HG03103 (cell line): ENCODE results near the gene TBCE.

Source experiments
- ATAC-seq: cut with Tn5 transposase; IDR thresholded peaks from one replicate; pipeline ENCODE4 v1.9.1; 2021; ENCODE audit warnings: low read depth; ENCODE audit not compliant: unreplicated experiment

Gene TBCE

GRCh38 chr1:235408503-235408960 lies 41.3 kb downstream of the TBCE start:
- no peak for ATAC-seq

- ATAC-seq = no peak
Observed at GRCh38 chr1:235409042-235409820, 42.0 kb downstream of the TBCE start.

GRCh38 chr1:235410467-235410866 lies 43.2 kb downstream of the TBCE start:
- no peak for ATAC-seq

GRCh38 chr1:235411489-235412486 lies 44.6 kb downstream of the TBCE start:
- no peak for ATAC-seq

GRCh38 chr1:235415008-235415904 lies 48.0 kb downstream of the TBCE start:
- no peak for ATAC-seq

- ATAC-seq = no peak
Observed at GRCh38 chr1:235416662-235417049, 49.4 kb downstream of the TBCE start.

- no peak for ATAC-seq
Observed at GRCh38 chr1:235417086-235417697, 50.0 kb downstream of the TBCE start.

- no peak for ATAC-seq
Observed at GRCh38 chr1:235421751-235422150, 54.5 kb downstream of the TBCE start.

GRCh38 chr1:235423214-235423652 lies 56.0 kb downstream of the TBCE start:
- ATAC-seq = peak; percentile 58

GRCh38 chr1:235424092-235424491 lies 56.9 kb downstream of the TBCE start:
- ATAC-seq = no peak

GRCh38 chr1:235425357-235425756 lies 58.1 kb downstream of the TBCE start:
- ATAC-seq = no peak

GRCh38 chr1:235426143-235426542 lies 58.9 kb downstream of the TBCE start:
- ATAC-seq = no peak

GRCh38 chr1:235426680-235427079 lies 59.5 kb downstream of the TBCE start:
- ATAC-seq = no peak

- ATAC-seq = no peak
Observed at GRCh38 chr1:235427447-235427846, 60.2 kb downstream of the TBCE start.

GRCh38 chr1:235429143-235429542 lies 61.9 kb downstream of the TBCE start:
- no peak for ATAC-seq

GRCh38 chr1:235430991-235431390 lies 63.8 kb downstream of the TBCE start:
- no peak for ATAC-seq

- no peak for ATAC-seq
Observed at GRCh38 chr1:235434001-235434400, 66.8 kb downstream of the TBCE start.

- ATAC-seq = no peak
Observed at GRCh38 chr1:235441159-235441685, 74.0 kb downstream of the TBCE start.

GRCh38 chr1:235442788-235443429 lies 75.7 kb downstream of the TBCE start:
- ATAC-seq = no peak
